ENCODE data around the gene NRG3.

The NRG3 gene

GRCh38 chr10:81848514-81848913, 26.5 kb upstream of the NRG3 start:
- Histone ChIP-seq H3K36me3 (no peaks in the 10 kb centered on the region), H3K4me3 (ENCODE audit: low read depth, low read length) (no peak overlapping the region), H3K4me1 (no peaks in the 10 kb centered on the region), H3K27me3 (no peaks in the 10 kb centered on the region), H3K9me3 (no peaks in the 10 kb centered on the region)
- no peak for DNase-seq
- TF ChIP-seq CTCF (IDR thresholded peaks at IDR 0.05; ENCODE audit: low read depth, low read length) = no peak

GRCh38 chr10:81848931-81849330, 26.1 kb upstream of the NRG3 start:
- no peaks in the 10 kb centered on the region for H3K27me3 ChIP-seq
- no peaks in the 10 kb centered on the region for H3K36me3 ChIP-seq
- TF ChIP-seq CTCF (IDR thresholded peaks at IDR 0.05; ENCODE audit: low read depth, low read length) = no peak
- H3K9me3 ChIP-seq = no peaks in the 10 kb centered on the region
- H3K4me1 ChIP-seq = no peaks in the 10 kb centered on the region
- DNase-seq = no peak
- H3K4me3 ChIP-seq (ENCODE audit: low read depth, low read length) = no peak overlapping the region

GRCh38 chr10:81862596-81862995, 12.4 kb upstream of the NRG3 start:
- Histone ChIP-seq H3K9me3 (no peaks in the 10 kb centered on the region), H3K27me3 (no peaks in the 10 kb centered on the region)
- no peak for TF ChIP-seq CTCF (IDR thresholded peaks at IDR 0.05; ENCODE audit: low read depth, low read length)

GRCh38 chr10:81863771-81864170, 11.2 kb upstream of the NRG3 start:
- H3K4me3 ChIP-seq (ENCODE audit: low read depth, low read length) = no peak overlapping the region
- DNase-seq = no peak

More at GRCh38 chr10:81862596-81862995, 12.4 kb upstream of the NRG3 start:
- Histone ChIP-seq H3K4me1 (no peaks in the 10 kb centered on the region), H3K36me3 (no peaks in the 10 kb centered on the region), H3K4me3 (ENCODE audit: low read depth, low read length) (no peak overlapping the region)
- DNase-seq = no peak

GRCh38 chr10:81865581-81865980, 9.4 kb upstream of the NRG3 start:
- no peak overlapping the region for H3K4me3 ChIP-seq (ENCODE audit: low read depth, low read length)
- no peaks in the 10 kb centered on the region for H3K36me3 ChIP-seq
- H3K27me3 ChIP-seq = peaks cover 10% of the 10 kb centered on the region
- H3K9me3 ChIP-seq = no peaks in the 10 kb centered on the region
- H3K4me1 ChIP-seq = no peaks in the 10 kb centered on the region
- TF ChIP-seq CTCF (IDR thresholded peaks at IDR 0.05; ENCODE audit: low read depth, low read length) = no peak
- DNase-seq = no peak

More at GRCh38 chr10:81863771-81864170, 11.2 kb upstream of the NRG3 start:
- TF ChIP-seq CTCF (IDR thresholded peaks at IDR 0.05; ENCODE audit: low read depth, low read length) = no peak
- H3K36me3 ChIP-seq = no peaks in the 10 kb centered on the region
- H3K27me3 ChIP-seq = peaks cover 4% of the 10 kb centered on the region; the same call in 1 of the 2 replicates
- H3K4me1 ChIP-seq = no peaks in the 10 kb centered on the region
- H3K9me3 ChIP-seq = no peaks in the 10 kb centered on the region

- no peak for DNase-seq
- H3K36me3 ChIP-seq = no peaks in the 10 kb centered on the region
- H3K4me3 ChIP-seq (ENCODE audit: low read depth, low read length) = no peak overlapping the region
- no peaks in the 10 kb centered on the region for H3K9me3 ChIP-seq
- peaks cover 13% of the 10 kb centered on the region for H3K27me3 ChIP-seq
- no peak for TF ChIP-seq CTCF (IDR thresholded peaks at IDR 0.05; ENCODE audit: low read depth, low read length)
- no peaks in the 10 kb centered on the region for H3K4me1 ChIP-seq
Observed at GRCh38 chr10:81866753-81867152, 8.2 kb upstream of the NRG3 start.

Data from BE2C (cell line).